Neutrophil (primary cell): ENCODE measurements around the gene PIAS1.
A peak's percentile ranks its signal among the peaks of the same experiment; 100 is the strongest.

Source experiments
- H3K27ac ChIP-seq: fragments of 200-600 bp; sonication (generic); 2 replicates; pipeline ENCODE4 v1.5.1; 2016; ENCODE audit warnings: mild to moderate bottlenecking, moderate library complexity
- H3K27me3 ChIP-seq: fragments of 200-600 bp; sonication (generic); 2 replicates; pipeline ENCODE4 v1.6.0; 2016; ENCODE audit warnings: mild to moderate bottlenecking
- H3K36me3 ChIP-seq: fragments of 200-600 bp; sonication (generic); 2 replicates; pipeline ENCODE4 v1.5.1; 2017
- H3K4me1 ChIP-seq, 2 experiments: fragments of 200-600 bp in 1 of 2; sonication (generic) in 1 of 2; 1 replicate in 1 of 2; 2 replicates in 1 of 2; pipeline versions ENCODE4 v1.5.1 to v1.6.1; 2013 to 2016; ENCODE audit warnings: low read depth in 1 of 2, low read length in 1 of 2, mild to moderate bottlenecking in 1 of 2, moderate library complexity in 1 of 2; ENCODE audit not compliant: control insufficient read depth in 1 of 2, insufficient read depth in 1 of 2
- H3K4me3 ChIP-seq, 2 experiments: fragments of 200-600 bp in 1 of 2; sonication (generic) in 1 of 2; 1 replicate in 1 of 2; 2 replicates in 1 of 2; pipeline ENCODE4 v1.5.1; 2013 to 2016; ENCODE audit warnings: low read depth in 1 of 2, low read length in 1 of 2, mild to moderate bottlenecking in 1 of 2, moderate library complexity in 1 of 2
- H3K9me3 ChIP-seq: fragments of 200-600 bp; sonication (generic); 2 replicates; pipeline ENCODE4 v1.5.1; 2016
- TF ChIP-seq, protein P1 (sequence below): fragments of 200-600 bp; sonication (generic); IDR thresholded peaks from 2 replicates; pipeline ENCODE4 v1.5.1; 2016; ENCODE audit warnings: antibody characterized with exemption

The PIAS1 gene

DNA sequence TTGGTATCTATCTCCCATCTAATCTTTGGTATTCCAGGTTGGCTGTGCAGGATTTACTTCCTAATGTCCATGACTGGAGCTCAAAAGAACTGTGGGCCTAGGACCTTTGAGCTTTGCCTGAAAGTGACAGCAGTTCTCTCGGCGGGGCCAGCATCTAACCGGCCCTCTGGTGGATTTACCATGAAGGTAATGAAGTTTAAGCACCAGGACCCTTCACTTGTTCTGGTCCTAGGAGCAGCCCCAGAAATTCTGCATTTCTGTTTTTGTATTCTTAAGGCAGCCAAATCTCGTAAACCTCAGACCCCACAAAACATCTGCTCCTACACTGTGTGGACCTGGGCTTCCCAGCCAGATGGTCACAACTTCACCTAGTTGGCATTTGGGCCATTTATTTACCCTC is 138.0 kb downstream of the PIAS1 start:
- Histone ChIP-seq H3K36me3 (peaks cover 93% of the 10 kb centered on the region), H3K9me3 (no peaks in the 10 kb centered on the region), H3K27me3 (no peaks in the 10 kb centered on the region), H3K4me1 (no peaks in the 10 kb centered on the region), H3K4me3 (no peak overlapping the region), H3K27ac (peak overlapping the region; percentile 35)
- TF ChIP-seq, protein P1, sequence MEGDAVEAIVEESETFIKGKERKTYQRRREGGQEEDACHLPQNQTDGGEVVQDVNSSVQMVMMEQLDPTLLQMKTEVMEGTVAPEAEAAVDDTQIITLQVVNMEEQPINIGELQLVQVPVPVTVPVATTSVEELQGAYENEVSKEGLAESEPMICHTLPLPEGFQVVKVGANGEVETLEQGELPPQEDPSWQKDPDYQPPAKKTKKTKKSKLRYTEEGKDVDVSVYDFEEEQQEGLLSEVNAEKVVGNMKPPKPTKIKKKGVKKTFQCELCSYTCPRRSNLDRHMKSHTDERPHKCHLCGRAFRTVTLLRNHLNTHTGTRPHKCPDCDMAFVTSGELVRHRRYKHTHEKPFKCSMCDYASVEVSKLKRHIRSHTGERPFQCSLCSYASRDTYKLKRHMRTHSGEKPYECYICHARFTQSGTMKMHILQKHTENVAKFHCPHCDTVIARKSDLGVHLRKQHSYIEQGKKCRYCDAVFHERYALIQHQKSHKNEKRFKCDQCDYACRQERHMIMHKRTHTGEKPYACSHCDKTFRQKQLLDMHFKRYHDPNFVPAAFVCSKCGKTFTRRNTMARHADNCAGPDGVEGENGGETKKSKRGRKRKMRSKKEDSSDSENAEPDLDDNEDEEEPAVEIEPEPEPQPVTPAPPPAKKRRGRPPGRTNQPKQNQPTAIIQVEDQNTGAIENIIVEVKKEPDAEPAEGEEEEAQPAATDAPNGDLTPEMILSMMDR: no peak

DNA sequence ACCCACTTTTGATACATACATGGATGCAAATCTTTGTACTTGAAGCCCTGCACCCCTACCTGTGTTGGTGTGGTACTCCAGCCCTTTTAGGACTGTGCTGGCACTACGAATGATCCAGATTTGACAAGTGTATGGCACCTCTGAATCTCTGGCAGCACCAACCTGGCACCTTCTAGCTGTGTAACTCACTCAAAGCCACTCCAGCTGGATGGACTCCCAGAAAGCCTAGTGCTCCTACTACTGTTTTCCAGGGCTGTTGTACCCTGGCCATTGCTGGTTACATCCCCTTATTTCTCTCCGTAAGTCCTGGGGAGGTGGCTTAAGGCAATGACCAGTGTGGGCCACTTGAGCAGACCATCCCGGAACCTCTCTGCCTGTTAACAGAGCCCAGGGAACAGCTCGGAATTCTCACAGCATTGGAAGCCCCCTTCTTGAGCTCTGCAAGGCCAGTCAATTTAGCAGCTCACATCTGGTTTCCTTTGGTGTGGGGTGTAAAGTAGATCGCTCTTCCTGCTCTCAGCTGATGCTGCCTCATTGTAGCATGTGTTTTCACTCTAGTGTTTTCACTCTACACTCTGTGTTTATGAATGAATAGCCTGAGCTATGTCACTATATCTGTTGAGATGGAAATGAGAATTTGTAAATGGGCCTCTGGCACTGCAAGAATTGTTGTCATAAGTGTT is 138.8 kb downstream of the PIAS1 start:
- H3K36me3 ChIP-seq: peaks cover 93% of the 10 kb centered on the region
- TF ChIP-seq, protein P1: no peak
- H3K27me3 ChIP-seq: no peaks in the 10 kb centered on the region
- no peaks in the 10 kb centered on the region for H3K4me1 ChIP-seq
- H3K27ac ChIP-seq: peak overlapping the region; percentile 35
- no peak overlapping the region for H3K4me3 ChIP-seq
- no peaks in the 10 kb centered on the region for H3K9me3 ChIP-seq

DNA sequence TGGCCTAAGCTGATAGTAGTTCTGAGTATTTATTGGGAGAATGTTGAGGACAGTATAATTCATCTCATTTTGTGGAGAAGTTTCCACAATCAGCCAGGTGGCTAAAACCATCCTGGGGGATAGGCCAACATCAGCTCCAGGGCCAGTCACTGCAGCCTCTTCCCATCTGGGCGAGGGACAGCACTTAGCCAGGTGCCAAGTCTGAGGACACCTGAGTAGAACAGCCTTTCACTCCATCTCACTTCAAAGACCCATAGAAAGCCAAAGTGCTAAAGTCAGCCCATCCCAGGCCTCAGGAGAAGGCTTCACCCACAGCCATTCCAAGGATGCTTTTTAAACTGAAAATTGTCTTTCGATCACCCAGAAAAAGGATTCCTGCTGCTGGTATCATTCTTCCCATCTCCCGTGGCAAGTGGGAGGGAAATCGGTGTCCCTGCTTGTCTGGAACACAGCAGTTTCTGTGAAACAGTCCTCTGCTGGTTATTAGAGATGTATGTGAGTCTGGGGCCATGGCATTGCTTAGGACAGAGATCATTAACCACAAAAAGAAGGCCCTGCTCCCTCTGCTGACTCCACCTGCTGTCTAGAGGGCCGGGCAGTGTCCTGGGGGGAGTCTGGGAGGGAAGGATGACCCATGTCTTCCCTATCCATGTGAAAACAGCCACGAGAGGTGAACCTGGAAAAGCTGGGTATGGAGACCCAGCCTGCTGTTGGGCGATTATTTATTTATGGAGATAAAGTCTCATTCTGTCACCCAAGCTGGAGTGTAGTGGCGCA is 141.4 kb downstream of the PIAS1 start:
- TF ChIP-seq, protein P1: no peak
- Histone ChIP-seq H3K36me3 (peaks cover 73% of the 10 kb centered on the region), H3K27ac (peak overlapping the region; percentile 51), H3K4me1 (no peaks in the 10 kb centered on the region), H3K27me3 (no peaks in the 10 kb centered on the region), H3K9me3 (no peaks in the 10 kb centered on the region), H3K4me3 (no peak overlapping the region)

DNA sequence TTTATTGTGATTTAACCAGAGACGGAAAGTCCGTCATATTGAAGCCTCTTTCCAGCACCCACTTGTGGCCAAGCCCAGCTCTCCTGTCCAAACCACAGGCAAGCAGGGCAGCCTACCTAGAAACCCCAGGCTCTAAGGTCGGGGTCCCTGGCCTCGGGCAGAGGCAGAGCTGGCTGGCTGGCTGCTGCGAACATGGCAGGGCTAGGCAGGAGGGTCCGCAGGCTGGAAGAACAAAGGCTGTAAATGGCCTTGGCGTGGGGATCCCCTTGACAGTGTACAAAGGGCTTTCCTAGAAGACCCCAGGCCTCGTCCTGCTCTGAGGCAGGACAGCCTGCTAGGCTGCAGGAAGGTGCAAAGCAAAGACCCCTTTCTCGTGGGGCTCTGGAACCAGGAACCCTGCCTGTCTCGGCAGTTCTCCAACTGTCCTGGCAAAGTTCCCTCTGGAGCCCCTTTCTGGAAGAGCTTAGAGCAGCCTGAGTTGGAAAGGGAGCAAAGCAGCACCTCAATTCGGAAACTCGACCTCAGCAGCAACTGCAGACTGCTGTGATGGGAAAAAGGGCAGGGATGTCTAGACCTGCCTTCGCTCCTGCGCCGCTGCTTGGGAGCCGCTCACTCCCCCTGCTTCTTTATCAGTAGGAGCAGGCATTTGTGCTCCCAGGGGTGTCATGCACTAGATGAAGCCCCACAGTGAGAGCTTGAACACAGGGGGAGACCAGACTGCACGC is 142.5 kb downstream of the PIAS1 start:
- TF ChIP-seq, protein P1: no peak
- Histone ChIP-seq H3K4me3 (no peak overlapping the region), H3K4me1 (no peaks in the 10 kb centered on the region), H3K36me3 (peaks cover 64% of the 10 kb centered on the region), H3K9me3 (no peaks in the 10 kb centered on the region), H3K27me3 (no peaks in the 10 kb centered on the region), H3K27ac (peak overlapping the region; percentile 51)

DNA sequence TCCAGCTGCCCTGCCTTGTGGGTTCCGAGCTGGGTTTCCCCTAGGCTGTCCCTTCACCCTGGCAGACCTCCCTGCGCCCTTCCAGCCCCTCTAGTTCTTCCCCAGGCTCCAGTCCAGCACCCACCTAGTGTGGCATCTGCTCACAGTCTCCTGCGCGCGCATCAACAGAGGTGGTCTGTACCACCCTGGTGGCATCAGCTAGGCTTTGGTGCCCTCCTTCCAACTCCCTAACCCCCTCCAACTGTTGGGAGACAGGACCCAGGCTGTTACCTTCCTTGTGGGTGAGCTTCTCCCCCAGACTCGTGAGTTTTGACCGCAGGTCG is 143.0 kb downstream of the PIAS1 start:
- Histone ChIP-seq H3K27me3 (no peaks in the 10 kb centered on the region), H3K4me1 (no peaks in the 10 kb centered on the region), H3K36me3 (peaks cover 59% of the 10 kb centered on the region), H3K27ac (peak overlapping the region; percentile 15), H3K9me3 (no peaks in the 10 kb centered on the region), H3K4me3 (no peak overlapping the region)
- TF ChIP-seq, protein P1: no peak
